Trophoblast cell (in vitro differentiated cells and primary cell): ENCODE measurements around the gene SOX11.

Source experiments
- DNase-seq, 2 donors: peaks; one replicate each; pipeline ENCODE4 v3.0.0-alpha.2; 2016
- H2AFZ ChIP-seq: 2 replicates; pipeline ENCODE4 v1.6.1; 2013; ENCODE audit warnings: low read length, moderate library complexity, mild to moderate bottlenecking; ENCODE audit not compliant: insufficient read depth, poor library complexity
- H2AK5ac ChIP-seq: 2 replicates; pipeline ENCODE4 v1.6.1; 2013; ENCODE audit warnings: mild to moderate bottlenecking, low read length
- H2BK120ac ChIP-seq: 2 replicates; pipeline ENCODE4 v1.6.1; 2013; ENCODE audit warnings: low read length, mild to moderate bottlenecking, moderate library complexity; ENCODE audit not compliant: insufficient read depth, poor library complexity
- H2BK12ac ChIP-seq: 2 replicates; pipeline ENCODE4 v1.6.1; 2013; ENCODE audit warnings: mild to moderate bottlenecking, low read length, moderate library complexity
- H2BK5ac ChIP-seq: 2 replicates; pipeline ENCODE4 v1.6.1; 2013; ENCODE audit warnings: low read length, low read depth, moderate library complexity, mild to moderate bottlenecking; ENCODE audit not compliant: poor library complexity
- H3K14ac ChIP-seq: 2 replicates; pipeline ENCODE4 v1.6.1; 2013; ENCODE audit warnings: mild to moderate bottlenecking, low read length
- H3K18ac ChIP-seq: 2 replicates; pipeline ENCODE4 v1.6.1; 2013; ENCODE audit warnings: mild to moderate bottlenecking, low read length
- H3K23ac ChIP-seq: 2 replicates; pipeline ENCODE4 v1.6.1; 2013; ENCODE audit warnings: low read length
- H3K27ac ChIP-seq: 2 replicates; pipeline ENCODE4 v1.5.1; 2013; ENCODE audit warnings: low read depth, mild to moderate bottlenecking, inconsistent platforms, low read length, moderate library complexity
- H3K27me3 ChIP-seq: 2 replicates; pipeline ENCODE4 v1.6.1; 2013; ENCODE audit warnings: inconsistent platforms, mild to moderate bottlenecking, low read length, moderate library complexity; ENCODE audit not compliant: insufficient read depth
- H3K36me3 ChIP-seq, 2 experiments: 1 replicate in 1 of 2; 2 replicates in 1 of 2; pipeline ENCODE4 v1.6.1; 2013; ENCODE audit warnings: low read length in 2 of 2, mild to moderate bottlenecking in 2 of 2, moderate library complexity in 1 of 2; ENCODE audit not compliant: insufficient read depth in 2 of 2, control insufficient read depth in 1 of 2
- H3K4ac ChIP-seq: 2 replicates; pipeline ENCODE4 v1.6.1; 2013; ENCODE audit warnings: low read depth, mild to moderate bottlenecking, low read length, moderate library complexity
- H3K4me1 ChIP-seq, 2 experiments: 1 replicate in 1 of 2; 2 replicates in 1 of 2; pipeline ENCODE4 v1.6.1; 2013; ENCODE audit warnings: low read length in 2 of 2, mild to moderate bottlenecking in 2 of 2, moderate library complexity in 1 of 2; ENCODE audit not compliant: insufficient read depth in 2 of 2, control insufficient read depth in 1 of 2
- H3K4me2 ChIP-seq: 2 replicates; pipeline ENCODE4 v1.6.1; 2013; ENCODE audit warnings: inconsistent platforms, mild to moderate bottlenecking, low read length, moderate library complexity
- H3K4me3 ChIP-seq: 2 replicates; pipeline ENCODE4 v1.5.1; 2013; ENCODE audit warnings: mild to moderate bottlenecking, low read depth, low read length, inconsistent platforms
- H3K79me1 ChIP-seq: one replicate; pipeline ENCODE4 v1.6.1; 2013; ENCODE audit warnings: low read length
- H3K79me2 ChIP-seq: 2 replicates; pipeline ENCODE4 v1.6.1; 2013; ENCODE audit warnings: low read length, mild to moderate bottlenecking; ENCODE audit not compliant: control insufficient read depth, insufficient read depth, poor library complexity
- H3K9ac ChIP-seq: 2 replicates; pipeline ENCODE4 v1.6.1; 2013; ENCODE audit warnings: mild to moderate bottlenecking, low read length
- H3K9me3 ChIP-seq: 2 replicates; pipeline ENCODE4 v1.6.1; 2013; ENCODE audit warnings: low read depth, mild to moderate bottlenecking, control low read depth, inconsistent platforms, low read length; ENCODE audit not compliant: insufficient read depth
- H4K12ac ChIP-seq: 2 replicates; pipeline ENCODE4 v1.6.1; 2013; ENCODE audit warnings: low read depth, mild to moderate bottlenecking, low read length, moderate library complexity
- H4K8ac ChIP-seq: 2 replicates; pipeline ENCODE4 v1.6.1; 2013; ENCODE audit warnings: low read depth, mild to moderate bottlenecking, low read length, moderate library complexity
- H4K91ac ChIP-seq: one replicate; pipeline ENCODE4 v1.6.1; 2013; ENCODE audit warnings: low read depth, mild to moderate bottlenecking, low read length, moderate library complexity
- WGBS: extraction: QIAGEN DNeasy Blood & Tissue Kit; methylation state at CpG from one replicate; pipeline ENCODE4 v1.1.7; 2013; ENCODE audit warnings: missing lambda C conversion rate; ENCODE audit not compliant: insufficient read length, insufficient coverage; ENCODE audit errors: extremely low coverage; 5-methylcytosine and 5-hydroxymethylcytosine counted together

SOX11 gene

DNA sequence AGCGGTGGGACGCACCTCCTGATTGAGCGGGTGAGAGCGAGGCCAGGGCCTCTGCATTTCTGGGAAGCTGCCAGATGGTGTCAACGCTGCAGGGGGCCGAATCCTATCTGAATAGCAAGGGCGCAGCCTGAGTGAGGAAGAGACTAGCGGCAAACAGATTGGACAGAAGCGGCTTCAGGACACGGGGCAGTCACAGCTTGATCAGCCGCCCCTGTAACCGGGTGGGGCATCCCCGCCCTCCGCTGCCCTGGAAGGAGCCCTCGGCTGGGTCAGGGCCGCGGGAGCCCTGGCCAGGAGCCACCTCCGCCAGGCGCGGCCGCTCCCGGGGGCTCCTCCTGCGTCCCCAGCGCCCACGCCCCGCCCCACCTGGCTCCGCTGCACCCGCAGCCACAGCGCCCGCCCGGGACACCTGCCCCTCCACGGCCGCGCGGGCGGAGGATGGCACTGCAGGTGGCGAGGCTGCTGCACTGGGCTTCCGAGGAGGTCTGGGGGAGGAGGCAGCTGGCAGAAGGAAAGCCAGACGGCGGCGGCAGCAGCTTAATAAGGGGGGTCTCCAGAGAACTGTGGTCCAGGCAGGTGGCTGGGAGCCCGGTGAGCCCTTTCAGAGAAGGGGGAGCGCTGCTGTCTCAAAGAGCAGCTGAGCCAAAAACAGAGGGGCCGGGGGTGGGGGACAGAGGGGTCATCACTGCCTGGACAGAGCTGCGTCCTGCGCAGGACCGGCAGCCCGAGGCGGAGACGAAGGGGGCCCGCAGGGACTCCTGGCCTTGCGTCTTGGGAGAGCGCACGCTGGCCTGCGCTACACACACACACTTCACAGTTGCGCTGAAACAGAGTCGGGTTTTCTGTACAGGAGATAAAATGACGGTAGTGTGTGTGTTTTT is 18.8 kb upstream of the SOX11 start:
- H2AK5ac ChIP-seq = no peak overlapping the region
- no peaks in the 10 kb centered on the region for H3K79me2 ChIP-seq
- no peak overlapping the region for H4K12ac ChIP-seq
- H3K14ac ChIP-seq = no peak overlapping the region
- H3K27me3 ChIP-seq = peaks cover 2% of the 10 kb centered on the region
- peak overlapping the region; percentile 93 for H3K4me2 ChIP-seq
- H3K4ac ChIP-seq = no peak overlapping the region
- no peak overlapping the region for H4K91ac ChIP-seq
- H3K18ac ChIP-seq = no peak overlapping the region
- no peak overlapping the region for H4K8ac ChIP-seq
- peaks cover 4 to 8% of the 10 kb centered on the region in 2 experiments for H3K4me1 ChIP-seq
- H3K9me3 ChIP-seq = peaks cover 1% of the 10 kb centered on the region
- no peak for DNase-seq
- no peak overlapping the region for H3K9ac ChIP-seq
- no peak overlapping the region for H2AFZ ChIP-seq
- no peak overlapping the region for H3K23ac ChIP-seq
- no CpG with 5 or more reads among the region's 58 CpGs for WGBS
- H3K36me3 ChIP-seq = no peaks in the 10 kb centered on the region
- no peak overlapping the region for H3K27ac ChIP-seq
- H3K4me3 ChIP-seq = peak overlapping the region; percentile 70
- peak overlapping the region; percentile 73 for H2BK12ac ChIP-seq
- H2BK120ac ChIP-seq = no peak overlapping the region
- H3K79me1 ChIP-seq = peaks cover 2% of the 10 kb centered on the region
- peak overlapping the region; percentile 28 for H2BK5ac ChIP-seq

- Histone ChIP-seq H3K9me3 (peaks cover 1% of the 10 kb centered on the region), H3K27ac (no peak overlapping the region), H3K4me2 (peak overlapping the region; percentile 93), H2AFZ (no peak overlapping the region), H4K8ac (no peak overlapping the region), H3K27me3 (peaks cover 2% of the 10 kb centered on the region), H3K14ac (no peak overlapping the region), H3K23ac (no peak overlapping the region), H2BK5ac (no peak overlapping the region), H3K36me3 (no peaks in the 10 kb centered on the region), H4K91ac (no peak overlapping the region), H3K4ac (no peak overlapping the region), H3K79me2 (no peaks in the 10 kb centered on the region), H3K9ac (no peak overlapping the region), H4K12ac (no peak overlapping the region), H3K4me1 (peaks cover 4 to 8% of the 10 kb centered on the region in 2 experiments), H3K79me1 (peaks cover 2% of the 10 kb centered on the region), H2AK5ac (no peak overlapping the region), H3K18ac (no peak overlapping the region), H3K4me3 (no peak overlapping the region), H2BK120ac (no peak overlapping the region), H2BK12ac (peak overlapping the region; percentile 73)
- no CpG with 5 or more reads among the region's 2 CpGs for WGBS
- peak in 1 of 2 donors; percentile 34 for DNase-seq
These were observed 18.2 kb upstream of the SOX11 start for GRCh38 chr2:5674026-5674340.

GRCh38 chr2:5677133-5677532 is 15.1 kb upstream of the SOX11 start:
- Histone ChIP-seq H3K4me3 (no peak overlapping the region), H3K27ac (no peak overlapping the region), H4K12ac (no peak overlapping the region), H3K27me3 (peaks cover 2% of the 10 kb centered on the region), H3K9ac (no peak overlapping the region), H3K4me2 (no peak overlapping the region), H3K14ac (no peak overlapping the region), H4K8ac (no peak overlapping the region), H3K18ac (no peak overlapping the region), H4K91ac (no peak overlapping the region), H2BK12ac (no peak overlapping the region), H2BK5ac (no peak overlapping the region), H3K79me2 (no peaks in the 10 kb centered on the region), H2BK120ac (no peak overlapping the region), H3K36me3 (no peaks in the 10 kb centered on the region), H3K9me3 (peaks cover 1% of the 10 kb centered on the region), H2AFZ (no peak overlapping the region), H3K4ac (no peak overlapping the region), H2AK5ac (no peak overlapping the region), H3K79me1 (peaks cover 2% of the 10 kb centered on the region), H3K4me1 (peaks cover 4 to 8% of the 10 kb centered on the region in 2 experiments), H3K23ac (no peak overlapping the region)
- no CpG with 5 or more reads among the region's 2 CpGs for WGBS
- no peak for DNase-seq

DNA sequence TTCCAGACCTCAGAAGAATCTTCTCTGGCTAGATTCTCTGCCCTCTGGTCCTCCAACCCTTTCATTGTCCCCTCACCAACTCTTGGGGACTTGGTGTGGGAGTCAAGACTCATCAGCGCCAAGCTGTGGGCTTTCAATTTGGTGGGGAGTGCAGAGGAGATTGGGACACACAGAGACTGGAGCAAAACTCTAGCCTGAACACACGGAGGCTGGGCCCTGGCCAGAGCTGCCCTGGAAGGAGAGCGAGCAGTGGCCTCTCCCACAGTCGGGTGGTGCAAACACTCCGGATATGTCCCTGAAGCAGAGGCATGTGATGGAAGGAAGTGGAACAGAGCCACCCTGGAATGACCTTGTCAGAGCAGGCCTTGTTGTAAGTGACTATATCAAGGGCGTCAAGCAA is 8.7 kb upstream of the SOX11 start:
- Histone ChIP-seq H3K4me3 (no peak overlapping the region), H2AK5ac (no peak overlapping the region), H2BK120ac (no peak overlapping the region), H4K91ac (no peak overlapping the region), H2BK5ac (no peak overlapping the region), H3K79me2 (no peaks in the 10 kb centered on the region), H3K4me1 (no peaks in the 10 kb centered on the region), H3K27ac (no peak overlapping the region), H2BK12ac (no peak overlapping the region), H3K9ac (no peak overlapping the region), H3K14ac (no peak overlapping the region), H3K4ac (no peak overlapping the region), H4K12ac (no peak overlapping the region), H3K36me3 (no peaks in the 10 kb centered on the region), H3K23ac (no peak overlapping the region), H2AFZ (no peak overlapping the region), H3K79me1 (no peaks in the 10 kb centered on the region), H3K18ac (no peak overlapping the region), H3K9me3 (no peaks in the 10 kb centered on the region), H4K8ac (no peak overlapping the region), H3K27me3 (no peaks in the 10 kb centered on the region), H3K4me2 (no peak overlapping the region)
- DNase-seq = no peak
- no CpG with 5 or more reads among the region's 6 CpGs for WGBS
